ENCODE measurements around the gene WBP2NL. TPM values are rescaled to one million over a fixed set of nuclear protein-coding genes. Genes with fewer than 3 reads are reported as not detected.

Gene WBP2NL
- polyA plus RNA-seq, 2 of the 4 experiments (the other 2 are of a cell fraction) = 0.10 to 0.14 TPM

DNA sequence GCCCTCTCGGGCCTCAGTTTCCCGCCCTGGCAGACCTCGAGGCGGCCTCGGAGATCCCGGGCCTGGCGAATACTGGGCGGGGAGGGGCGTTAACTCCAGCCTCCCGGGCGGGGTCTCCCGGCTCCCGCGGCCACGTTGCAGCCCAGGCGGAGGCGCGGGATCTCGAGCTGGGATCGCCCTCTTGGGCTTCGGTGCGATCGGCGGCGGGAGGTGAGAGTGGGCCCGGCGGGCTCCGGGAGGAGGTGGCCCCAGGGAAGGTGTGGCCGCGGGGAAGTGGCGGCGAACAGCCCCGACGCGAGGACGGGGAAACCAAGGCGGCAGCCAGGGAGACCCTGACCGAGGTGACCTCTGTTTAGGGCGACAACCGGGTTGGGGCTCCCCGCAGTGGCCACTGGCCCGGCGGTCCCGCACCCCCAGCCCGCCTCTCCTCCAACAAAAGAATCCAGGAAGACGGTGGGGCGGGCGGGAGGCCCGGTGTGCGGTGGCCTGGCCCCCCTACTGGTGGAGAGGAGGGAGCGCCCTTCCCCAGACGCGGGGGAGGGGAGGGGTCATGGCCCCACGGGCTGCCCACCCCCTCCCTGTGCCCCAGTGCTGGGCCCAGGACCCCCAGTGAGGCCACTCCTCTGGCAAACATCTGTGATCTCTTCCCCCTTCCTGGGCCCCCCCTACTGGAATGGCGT lies 75.7 kb downstream of the WBP2NL start, which contains the start of gene PHETA2:
PHETA2 (plus strand) TSS at position 117 of the 680 bp plus-strand sequence. CDS start 3,046 bp downstream, outside the sequence.
- Histone ChIP-seq H3K27ac (no peak within 1 kb of the TSS), H3K4me2 (no peak within 1 kb of the TSS), H3K4me3 (no peak within 1 kb of the TSS), H3K9me3 (peaks cover 7% of the 10 kb centered on the region; the same call in 1 of the 3 replicates), H3K4me1 (peaks cover 9% of the 10 kb centered on the region; the same call in 2 of the 3 replicates)
- CTCF ChIA-PET = no interaction called here
- no peak for TF ChIP-seq NFE2L2 (conservative IDR thresholded peaks at IDR 0.05; ENCODE audit: low read length)
- TF ChIP-seq ZC3H11A (IDR thresholded peaks at IDR 0.05) = no peak
- TF ChIP-seq, protein P1, sequence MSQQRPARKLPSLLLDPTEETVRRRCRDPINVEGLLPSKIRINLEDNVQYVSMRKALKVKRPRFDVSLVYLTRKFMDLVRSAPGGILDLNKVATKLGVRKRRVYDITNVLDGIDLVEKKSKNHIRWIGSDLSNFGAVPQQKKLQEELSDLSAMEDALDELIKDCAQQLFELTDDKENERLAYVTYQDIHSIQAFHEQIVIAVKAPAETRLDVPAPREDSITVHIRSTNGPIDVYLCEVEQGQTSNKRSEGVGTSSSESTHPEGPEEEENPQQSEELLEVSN (IDR thresholded peaks at IDR 0.05; ENCODE audit: borderline replicate concordance, low read depth) = no peak
- TF ChIP-seq EHF (CRISPR knock-in tag; IDR thresholded peaks at IDR 0.05) = no peak
- TF ChIP-seq NR3C1 (IDR thresholded peaks at IDR 0.05) = no peak
- no peak for TF ChIP-seq HOXB13 (CRISPR knock-in tag; IDR thresholded peaks at IDR 0.05; ENCODE audit: low read depth)
- TF ChIP-seq, protein P2, sequence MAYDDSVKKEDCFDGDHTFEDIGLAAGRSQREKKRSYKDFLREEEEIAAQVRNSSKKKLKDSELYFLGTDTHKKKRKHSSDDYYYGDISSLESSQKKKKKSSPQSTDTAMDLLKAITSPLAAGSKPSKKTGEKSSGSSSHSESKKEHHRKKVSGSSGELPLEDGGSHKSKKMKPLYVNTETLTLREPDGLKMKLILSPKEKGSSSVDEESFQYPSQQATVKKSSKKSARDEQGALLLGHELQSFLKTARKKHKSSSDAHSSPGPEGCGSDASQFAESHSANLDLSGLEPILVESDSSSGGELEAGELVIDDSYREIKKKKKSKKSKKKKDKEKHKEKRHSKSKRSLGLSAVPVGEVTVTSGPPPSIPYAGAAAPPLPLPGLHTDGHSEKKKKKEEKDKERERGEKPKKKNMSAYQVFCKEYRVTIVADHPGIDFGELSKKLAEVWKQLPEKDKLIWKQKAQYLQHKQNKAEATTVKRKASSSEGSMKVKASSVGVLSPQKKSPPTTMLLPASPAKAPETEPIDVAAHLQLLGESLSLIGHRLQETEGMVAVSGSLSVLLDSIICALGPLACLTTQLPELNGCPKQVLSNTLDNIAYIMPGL (CRISPR knock-in tag; IDR thresholded peaks at IDR 0.05; ENCODE audit: borderline replicate concordance) = no peak
- no peak for TF ChIP-seq NPAS2 (CRISPR knock-in tag; IDR thresholded peaks at IDR 0.05; ENCODE audit: borderline replicate concordance)
- TF ChIP-seq HDAC2 (IDR thresholded peaks at IDR 0.05) = no peak
- TF ChIP-seq PHF8 (IDR thresholded peaks at IDR 0.05; ENCODE audit: borderline replicate concordance, low read depth) = no peak
- ATAC-seq (no peak), FAIRE-seq (no peak), DNase-seq (ENCODE audit: low read depth in 1 of 2, low spot score in 1 of 2) (no peak)
- POLR2A ChIA-PET = no interaction called here
- 46% methylated on average over 8 of the region's 55 CpGs for WGBS (ENCODE audit: missing lambda C conversion rate)

DNA sequence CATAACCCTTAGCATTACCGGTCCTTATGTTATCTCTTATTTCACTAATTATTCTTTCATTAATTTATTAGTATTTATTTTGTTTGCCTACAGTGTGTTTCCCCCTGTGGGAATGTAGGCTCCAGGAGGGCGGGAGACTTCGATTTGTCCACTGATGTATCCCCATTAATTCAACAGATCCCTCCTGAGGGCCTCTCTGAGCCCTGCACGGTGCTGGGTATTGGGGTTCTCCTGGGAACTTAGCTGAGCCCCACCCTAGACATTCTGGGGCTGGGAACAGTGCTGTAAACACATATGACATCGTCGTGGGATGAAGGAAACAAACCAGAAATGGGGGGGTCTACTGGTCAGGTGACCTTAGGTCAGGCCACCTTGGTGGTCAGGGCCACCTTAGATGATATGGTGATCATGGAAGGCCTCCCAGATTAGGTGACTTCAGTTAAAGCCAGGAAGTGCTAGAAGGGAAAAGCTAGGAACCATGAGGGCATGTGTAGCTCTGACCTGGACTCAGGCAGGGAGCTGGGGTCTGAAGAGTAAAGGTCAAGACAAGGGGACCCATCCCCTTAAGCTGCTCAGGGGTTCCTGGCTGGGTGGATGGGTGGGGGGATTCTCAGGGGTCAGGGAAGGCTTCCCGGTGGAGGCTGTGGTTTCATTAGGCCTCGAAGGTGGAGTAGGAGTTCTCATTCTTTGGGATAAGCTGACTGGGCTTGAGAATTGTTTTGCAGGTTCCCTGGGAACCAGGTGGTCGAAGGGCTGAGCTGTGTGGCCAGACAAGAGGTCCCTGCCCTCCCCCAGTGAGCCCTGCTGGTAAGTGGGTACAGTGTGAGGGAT lies 76.5 kb downstream of the WBP2NL start:
- no peak for TF ChIP-seq CHD2 (IDR thresholded peaks at IDR 0.05; ENCODE audit: low read length, partially characterized antibody)
- no peak for TF ChIP-seq HOXB5 (CRISPR knock-in tag; IDR thresholded peaks at IDR 0.05)
- no peak for TF ChIP-seq NFE2L2 (conservative IDR thresholded peaks at IDR 0.05; ENCODE audit: low read length)
- TF ChIP-seq, protein P3, sequence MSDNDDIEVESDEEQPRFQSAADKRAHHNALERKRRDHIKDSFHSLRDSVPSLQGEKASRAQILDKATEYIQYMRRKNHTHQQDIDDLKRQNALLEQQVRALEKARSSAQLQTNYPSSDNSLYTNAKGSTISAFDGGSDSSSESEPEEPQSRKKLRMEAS (IDR thresholded peaks at IDR 0.05) = no peak
- TF ChIP-seq FOXS1 (CRISPR knock-in tag; IDR thresholded peaks at IDR 0.05) = no peak
- TF ChIP-seq JUN (IDR thresholded peaks at IDR 0.05) = no peak
- TF ChIP-seq, protein P4, sequence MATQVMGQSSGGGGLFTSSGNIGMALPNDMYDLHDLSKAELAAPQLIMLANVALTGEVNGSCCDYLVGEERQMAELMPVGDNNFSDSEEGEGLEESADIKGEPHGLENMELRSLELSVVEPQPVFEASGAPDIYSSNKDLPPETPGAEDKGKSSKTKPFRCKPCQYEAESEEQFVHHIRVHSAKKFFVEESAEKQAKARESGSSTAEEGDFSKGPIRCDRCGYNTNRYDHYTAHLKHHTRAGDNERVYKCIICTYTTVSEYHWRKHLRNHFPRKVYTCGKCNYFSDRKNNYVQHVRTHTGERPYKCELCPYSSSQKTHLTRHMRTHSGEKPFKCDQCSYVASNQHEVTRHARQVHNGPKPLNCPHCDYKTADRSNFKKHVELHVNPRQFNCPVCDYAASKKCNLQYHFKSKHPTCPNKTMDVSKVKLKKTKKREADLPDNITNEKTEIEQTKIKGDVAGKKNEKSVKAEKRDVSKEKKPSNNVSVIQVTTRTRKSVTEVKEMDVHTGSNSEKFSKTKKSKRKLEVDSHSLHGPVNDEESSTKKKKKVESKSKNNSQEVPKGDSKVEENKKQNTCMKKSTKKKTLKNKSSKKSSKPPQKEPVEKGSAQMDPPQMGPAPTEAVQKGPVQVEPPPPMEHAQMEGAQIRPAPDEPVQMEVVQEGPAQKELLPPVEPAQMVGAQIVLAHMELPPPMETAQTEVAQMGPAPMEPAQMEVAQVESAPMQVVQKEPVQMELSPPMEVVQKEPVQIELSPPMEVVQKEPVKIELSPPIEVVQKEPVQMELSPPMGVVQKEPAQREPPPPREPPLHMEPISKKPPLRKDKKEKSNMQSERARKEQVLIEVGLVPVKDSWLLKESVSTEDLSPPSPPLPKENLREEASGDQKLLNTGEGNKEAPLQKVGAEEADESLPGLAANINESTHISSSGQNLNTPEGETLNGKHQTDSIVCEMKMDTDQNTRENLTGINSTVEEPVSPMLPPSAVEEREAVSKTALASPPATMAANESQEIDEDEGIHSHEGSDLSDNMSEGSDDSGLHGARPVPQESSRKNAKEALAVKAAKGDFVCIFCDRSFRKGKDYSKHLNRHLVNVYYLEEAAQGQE (IDR thresholded peaks at IDR 0.05) = no peak
- no peak for TF ChIP-seq NPAS2 (CRISPR knock-in tag; IDR thresholded peaks at IDR 0.05; ENCODE audit: borderline replicate concordance)
- no peak for TF ChIP-seq EHMT2 (IDR thresholded peaks at IDR 0.05; ENCODE audit: low read depth)
- TF ChIP-seq GATA3 (IDR thresholded peaks at IDR 0.05; ENCODE audit: borderline replicate concordance) = no peak
- TF ChIP-seq ZFP36 (IDR thresholded peaks at IDR 0.05; ENCODE audit: borderline replicate concordance, partially characterized antibody) = no peak
- TF ChIP-seq, protein P5, sequence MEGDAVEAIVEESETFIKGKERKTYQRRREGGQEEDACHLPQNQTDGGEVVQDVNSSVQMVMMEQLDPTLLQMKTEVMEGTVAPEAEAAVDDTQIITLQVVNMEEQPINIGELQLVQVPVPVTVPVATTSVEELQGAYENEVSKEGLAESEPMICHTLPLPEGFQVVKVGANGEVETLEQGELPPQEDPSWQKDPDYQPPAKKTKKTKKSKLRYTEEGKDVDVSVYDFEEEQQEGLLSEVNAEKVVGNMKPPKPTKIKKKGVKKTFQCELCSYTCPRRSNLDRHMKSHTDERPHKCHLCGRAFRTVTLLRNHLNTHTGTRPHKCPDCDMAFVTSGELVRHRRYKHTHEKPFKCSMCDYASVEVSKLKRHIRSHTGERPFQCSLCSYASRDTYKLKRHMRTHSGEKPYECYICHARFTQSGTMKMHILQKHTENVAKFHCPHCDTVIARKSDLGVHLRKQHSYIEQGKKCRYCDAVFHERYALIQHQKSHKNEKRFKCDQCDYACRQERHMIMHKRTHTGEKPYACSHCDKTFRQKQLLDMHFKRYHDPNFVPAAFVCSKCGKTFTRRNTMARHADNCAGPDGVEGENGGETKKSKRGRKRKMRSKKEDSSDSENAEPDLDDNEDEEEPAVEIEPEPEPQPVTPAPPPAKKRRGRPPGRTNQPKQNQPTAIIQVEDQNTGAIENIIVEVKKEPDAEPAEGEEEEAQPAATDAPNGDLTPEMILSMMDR (IDR thresholded peaks at IDR 0.05) = no peak
- Histone ChIP-seq H3K4me1 (peaks cover 5% of the 10 kb centered on the region; the same call in 2 of the 3 replicates), H3K27ac (no peak overlapping the region), H3K4me3 (no peak overlapping the region), H3K4me2 (no peak overlapping the region), H3K9me3 (peaks cover 7% of the 10 kb centered on the region; the same call in 1 of the 3 replicates)
- ChIA-PET CTCF (interaction anchor here (1.1 kb wide), 1 partner anchor 53 kb away, joined by 3 read pairs; no protein-coding TSS in a partner anchor), POLR2A (interaction anchor here (1.0 kb wide), 1 partner anchor 16 kb away, joined by 4 read pairs; the partner anchor contains the start of gene NDUFA6)
- ATAC-seq = no peak
- FAIRE-seq = no peak
- no peak for DNase-seq (ENCODE audit: low read depth in 1 of 2, low spot score in 1 of 2)
- WGBS (ENCODE audit: missing lambda C conversion rate) = 68% methylated on average over 8 of the region's 9 CpGs

Data from A549 (cell line).